Measurements from ENCODE around the gene CCR3.

Gene CCR3

DNA sequence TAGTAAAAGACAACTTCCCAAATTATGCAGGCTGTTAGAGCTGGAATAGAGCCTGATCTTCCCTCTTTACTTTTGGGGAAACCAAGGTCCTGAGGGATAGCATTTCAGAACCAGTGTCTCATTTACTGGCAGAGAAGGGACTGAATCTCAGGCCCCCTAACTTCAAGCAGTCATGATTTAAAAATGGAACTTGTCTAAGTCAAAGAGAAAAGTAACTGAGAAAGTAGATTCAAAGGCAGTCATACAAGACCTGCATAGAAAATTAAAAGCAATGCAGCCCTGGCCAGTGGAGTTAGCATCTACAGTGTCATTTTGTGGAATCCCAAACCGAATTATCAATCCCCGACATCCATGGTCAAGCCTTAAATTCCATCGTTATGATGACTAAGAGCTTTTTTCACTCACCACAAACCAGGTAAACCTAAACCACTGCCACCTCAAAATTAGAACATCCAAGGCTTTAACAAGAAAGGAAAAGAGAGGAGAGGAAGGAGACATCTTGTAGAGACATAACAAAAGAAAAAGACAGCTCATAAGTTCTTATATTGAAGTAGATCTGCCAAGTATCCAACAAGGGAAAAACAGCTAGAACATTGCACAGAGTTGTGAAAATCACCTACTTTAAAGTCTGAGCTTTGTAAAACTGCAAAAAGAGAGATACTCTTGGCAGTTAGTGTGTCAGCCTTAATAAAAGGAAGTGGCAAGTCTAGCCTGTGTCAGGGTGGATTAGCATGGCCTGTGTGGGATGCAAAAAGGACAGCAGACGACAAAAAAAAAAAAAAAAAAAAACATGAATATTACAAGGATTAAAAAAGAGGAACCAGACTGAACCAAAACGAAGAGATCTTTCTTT, 57.6 kb downstream of the CCR3 start:
- no peak for DNase-seq

DNA sequence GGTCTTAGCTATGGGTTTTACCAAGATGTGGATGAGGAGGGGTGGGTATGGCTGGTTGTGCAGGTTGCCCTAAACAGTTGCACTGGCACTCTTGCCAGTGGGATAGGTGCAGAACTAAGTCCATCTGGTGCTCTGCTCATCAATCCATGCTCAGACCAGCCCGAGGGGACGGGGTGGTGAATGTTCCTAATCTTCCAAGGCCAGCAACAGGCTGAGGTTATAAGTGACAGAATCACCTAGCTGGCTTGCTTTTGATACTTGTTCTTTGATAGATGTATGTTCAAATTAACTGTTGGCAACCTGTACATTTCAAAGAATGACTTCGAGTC, 58.2 kb downstream of the CCR3 start:
- no peak for DNase-seq

DNA sequence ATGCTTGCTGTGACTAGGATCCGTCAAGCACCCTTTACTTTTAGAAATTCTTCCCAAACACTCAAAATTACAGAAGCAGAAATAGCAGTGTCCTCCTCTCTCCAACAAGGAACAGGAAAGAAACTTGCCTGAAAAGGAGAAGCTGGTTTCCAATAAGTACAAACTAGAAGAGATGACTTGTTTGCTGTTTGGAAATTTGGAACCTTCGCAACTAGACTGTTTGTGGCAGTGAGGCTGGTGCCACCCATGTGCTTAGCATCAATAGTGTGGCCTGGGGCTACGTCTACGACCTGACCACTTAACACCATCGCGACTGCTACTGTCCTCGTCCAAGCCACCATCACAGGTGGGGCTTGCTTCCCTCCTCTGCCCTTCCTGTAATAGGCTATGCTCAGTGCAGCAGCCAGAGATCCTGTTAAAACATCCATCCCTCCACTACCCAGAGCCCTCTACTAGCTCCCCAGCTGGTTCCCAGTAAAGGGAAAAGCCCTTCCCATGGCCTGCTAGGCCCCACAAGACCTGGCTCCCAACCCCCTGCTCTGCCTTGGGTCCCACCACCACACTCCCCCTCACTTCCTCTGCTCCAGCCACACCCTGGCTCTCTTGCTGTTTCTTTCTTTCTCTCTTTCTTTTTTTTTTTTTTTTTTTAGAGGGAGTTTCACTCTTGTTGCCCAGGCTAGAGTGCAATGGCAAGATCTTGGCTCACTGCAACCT, 59.0 kb downstream of the CCR3 start:
- DNase-seq, result no peak

DNA sequence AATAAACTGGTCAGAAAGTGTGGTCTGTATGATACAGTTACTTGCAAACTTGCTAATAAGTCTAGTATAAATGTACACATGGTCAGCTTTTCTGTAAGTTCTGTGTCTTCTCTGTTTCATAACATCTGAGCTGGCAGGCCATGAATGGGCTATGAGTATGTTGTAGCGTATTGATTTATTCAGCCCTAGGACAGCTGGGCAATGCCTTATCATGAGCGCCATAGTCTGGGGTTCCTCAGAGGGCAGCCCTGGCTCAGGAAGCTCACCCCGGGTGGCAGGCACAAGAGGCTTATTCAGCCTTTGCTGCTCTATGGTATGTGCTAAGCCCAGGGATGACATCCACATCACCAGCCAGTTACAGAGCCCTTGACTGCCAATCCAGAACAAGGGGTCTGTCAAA, 61.0 kb downstream of the CCR3 start:
- DNase-seq, result no peak

DNA sequence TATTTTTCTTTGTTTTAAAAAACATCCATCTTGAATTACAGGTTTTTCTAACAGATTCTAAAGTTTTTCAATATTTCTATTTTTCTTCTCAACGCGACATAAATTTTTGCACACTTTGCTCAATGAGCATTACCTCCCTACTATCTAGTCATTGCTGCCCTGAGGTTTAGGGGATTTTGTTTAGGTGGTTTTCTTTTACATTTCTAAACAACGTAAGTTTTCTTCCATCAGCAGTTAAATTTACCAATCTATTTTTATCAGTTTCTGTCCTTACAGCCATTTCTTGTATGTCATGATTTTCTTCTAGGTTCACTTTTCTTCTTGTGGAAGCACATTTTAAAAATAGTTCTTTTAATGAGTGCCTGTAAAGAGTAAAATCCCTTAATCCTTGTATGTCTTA, 62.5 kb downstream of the CCR3 start:
- DNase-seq, result no peak

DNA sequence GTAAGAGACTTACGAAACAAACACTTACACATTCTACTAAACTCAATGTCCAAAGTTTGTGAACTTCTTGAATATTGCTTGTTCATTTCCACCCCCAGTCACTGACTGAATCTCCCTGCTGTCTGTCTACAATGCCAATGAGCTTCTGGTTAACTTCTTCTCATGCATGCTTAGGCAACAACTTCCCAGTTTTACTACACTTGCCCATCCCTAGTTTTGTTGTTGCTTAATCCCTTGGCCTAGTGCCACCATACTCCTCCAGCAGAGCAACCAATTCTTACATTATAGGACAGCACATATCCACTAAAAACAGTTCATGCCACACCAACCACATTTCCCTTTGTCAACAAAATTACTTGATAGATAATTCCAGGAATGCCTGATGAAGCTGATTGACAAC, 70.7 kb downstream of the CCR3 start:
- no peak for DNase-seq

DNA sequence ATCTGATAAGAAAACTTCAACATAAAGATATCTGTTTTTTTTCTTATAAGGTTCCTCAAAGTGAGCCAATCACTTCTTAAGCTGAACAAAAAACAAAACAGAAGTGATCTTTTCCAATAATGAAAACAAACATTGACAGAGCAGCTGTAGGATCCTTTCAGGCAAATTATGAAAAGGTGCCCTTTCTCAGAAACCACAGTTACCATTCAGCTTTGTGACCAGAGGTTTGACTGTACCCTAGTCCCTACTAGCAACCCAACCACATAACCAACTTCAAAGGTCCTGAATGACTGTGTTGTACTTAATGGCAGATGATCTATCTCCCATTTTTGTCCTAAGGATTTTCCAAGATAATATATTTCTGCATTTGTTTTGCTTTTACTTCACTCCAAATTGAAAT, 72.3 kb downstream of the CCR3 start:
- no peak for DNase-seq

DNA sequence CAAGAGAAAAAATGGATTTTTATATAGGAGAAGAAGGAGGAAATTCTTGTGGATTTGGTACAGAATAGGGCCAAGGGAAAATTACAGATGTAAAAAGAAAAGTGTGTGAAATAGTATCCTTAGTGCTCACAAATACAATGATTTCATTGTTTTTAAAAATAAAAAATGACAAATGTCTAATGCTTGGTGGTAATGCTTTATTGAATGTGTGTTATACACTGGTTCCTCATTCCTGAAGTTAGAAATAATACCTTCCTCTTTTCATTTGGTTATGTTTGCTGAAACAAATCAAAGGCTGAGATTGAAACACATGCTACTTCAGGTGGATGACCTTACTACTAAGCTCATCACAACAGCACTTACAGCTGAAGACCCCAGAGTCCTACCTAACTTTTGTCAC, 73.9 kb downstream of the CCR3 start:
- DNase-seq, result no peak

All from NCI-H1105 (cell line).